ENCODE data around the gene GNA15.

The GNA15 gene

DNA sequence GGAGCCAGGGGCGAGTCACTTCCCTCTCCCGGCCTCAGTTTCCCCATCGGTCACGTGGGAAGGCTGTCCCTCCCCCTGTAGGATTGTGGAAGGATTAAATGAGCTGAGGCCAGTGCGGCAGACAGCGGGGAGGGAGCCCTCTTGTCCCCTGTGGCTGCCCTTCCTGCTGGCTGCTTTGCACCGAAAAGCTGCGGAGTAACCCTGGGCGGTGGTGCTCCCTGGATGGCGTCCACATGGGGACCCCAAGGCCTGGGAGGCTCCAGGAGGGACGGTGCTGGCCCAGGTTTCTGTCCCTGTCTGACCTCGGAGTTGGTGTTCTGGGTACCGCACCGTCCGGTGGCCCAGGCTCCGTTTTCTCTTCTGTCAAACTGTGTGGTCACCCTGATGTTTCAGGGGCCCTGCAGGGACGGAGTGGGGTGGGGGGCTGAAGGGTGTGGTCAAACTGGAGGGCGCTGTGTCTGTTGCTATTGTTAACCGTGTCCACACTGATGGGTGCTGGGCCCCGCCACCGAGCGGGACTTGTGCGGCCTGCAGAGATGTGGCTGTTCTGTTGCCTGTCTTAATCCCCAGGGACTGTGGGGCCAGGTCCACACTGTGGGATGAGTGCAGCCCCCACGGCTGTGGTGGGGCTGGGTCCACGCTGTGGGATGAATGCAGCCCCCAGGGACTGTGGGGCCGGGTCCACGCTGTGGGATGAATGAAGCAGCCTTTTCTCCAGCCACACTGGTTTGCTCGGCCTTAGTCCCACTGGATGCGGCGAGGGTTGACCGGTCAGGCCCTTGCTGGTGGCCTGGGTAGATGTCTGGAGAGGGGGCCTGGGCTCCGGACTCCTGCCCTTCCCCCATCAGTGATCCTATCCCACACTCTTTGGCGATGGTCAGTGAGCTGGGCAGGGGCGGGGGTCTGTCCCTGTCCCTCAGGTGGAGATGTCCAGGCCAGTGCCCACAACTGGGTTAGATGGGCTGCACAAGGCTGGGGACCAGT is 34.8 kb upstream of the GNA15 start:
- intact Hi-C loops (cut with micrococcal nuclease) = no loop called here
- peaks cover 80% of the 10 kb centered on the region for H3K27me3 Mint-ChIP-seq

DNA sequence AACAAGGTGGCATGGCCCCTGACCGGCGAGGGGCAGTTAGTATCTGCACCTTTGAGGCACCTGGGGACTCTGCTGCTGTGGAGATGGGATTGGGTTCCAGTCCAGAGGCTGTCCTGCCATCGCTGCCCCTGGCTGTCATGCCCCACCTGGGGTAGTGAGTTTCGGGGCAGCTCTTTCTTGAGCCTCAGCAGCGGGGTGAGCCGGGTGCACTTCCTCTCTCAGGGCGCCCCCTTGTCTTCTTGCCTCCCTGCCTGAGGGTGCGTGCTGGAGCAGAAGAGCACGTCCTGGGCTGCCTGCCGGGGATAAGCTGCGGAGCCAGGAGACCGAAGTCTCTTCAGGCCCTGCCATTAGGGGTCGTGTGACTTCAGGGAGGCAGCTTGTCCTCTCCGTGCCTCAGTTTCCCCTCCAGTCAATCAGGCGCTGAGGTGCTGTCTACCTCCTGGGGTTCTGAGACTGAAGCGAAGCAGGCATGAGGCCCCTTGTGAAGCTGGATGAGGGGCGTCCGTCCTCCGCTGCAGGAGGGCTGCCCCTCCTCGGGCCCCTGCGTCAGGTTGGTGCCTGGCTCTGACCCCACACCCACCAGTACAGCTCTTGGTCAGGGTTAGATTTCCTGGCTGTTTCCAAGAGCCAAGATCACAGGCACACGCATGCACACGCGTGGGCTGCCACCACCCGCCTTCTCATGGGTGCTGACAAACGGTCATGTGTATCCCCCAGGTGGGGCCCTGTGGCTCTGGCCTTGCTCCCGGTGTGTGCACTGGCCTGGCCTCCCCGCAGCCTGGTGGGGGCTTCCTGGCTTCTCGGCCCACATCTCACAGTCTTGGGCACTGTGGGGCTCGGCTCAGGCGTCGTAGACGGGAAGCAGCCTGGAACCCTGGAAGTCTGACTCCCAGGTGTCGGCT is 33.3 kb upstream of the GNA15 start:
- peaks cover 65% of the 10 kb centered on the region for H3K27me3 Mint-ChIP-seq
- H3K4me3 Mint-ChIP-seq = no peak overlapping the region
- H3K27ac Mint-ChIP-seq = no peak overlapping the region
- H3K36me3 Mint-ChIP-seq (ENCODE audit: low read depth) = no peaks in the 10 kb centered on the region
- H3K4me1 Mint-ChIP-seq (ENCODE audit: low read depth) = peaks cover 20% of the 10 kb centered on the region
- no peaks in the 10 kb centered on the region for H3K9me3 Mint-ChIP-seq
- intact Hi-C loops (cut with micrococcal nuclease) = no loop called here

More for the DNA sequence above, 34.8 kb upstream of the GNA15 start:
- H3K9me3 Mint-ChIP-seq = no peaks in the 10 kb centered on the region
- H3K27ac Mint-ChIP-seq = no peak overlapping the region
- H3K4me1 Mint-ChIP-seq (ENCODE audit: low read depth) = peaks cover 26% of the 10 kb centered on the region
- no peaks in the 10 kb centered on the region for H3K36me3 Mint-ChIP-seq (ENCODE audit: low read depth)
- H3K4me3 Mint-ChIP-seq = no peak overlapping the region

DNA sequence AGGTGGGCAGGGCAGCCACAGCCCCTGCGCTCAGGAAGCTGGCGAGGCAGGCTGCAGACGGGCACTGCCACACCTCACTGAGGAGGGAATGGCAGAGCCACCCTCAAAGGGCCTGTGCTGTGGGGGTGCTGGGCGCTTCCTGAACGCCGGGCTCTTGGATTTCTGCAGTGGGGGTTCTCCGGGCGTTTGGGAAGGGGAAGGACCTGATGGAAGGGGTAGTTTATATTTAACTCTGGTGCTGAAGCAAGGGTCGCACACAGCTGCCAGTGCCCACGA is 31.2 kb upstream of the GNA15 start:
- no peak overlapping the region for H3K27ac Mint-ChIP-seq
- peaks cover 26% of the 10 kb centered on the region for H3K4me1 Mint-ChIP-seq (ENCODE audit: low read depth)
- peaks cover 56% of the 10 kb centered on the region for H3K27me3 Mint-ChIP-seq
- intact Hi-C loops (cut with micrococcal nuclease) = loop anchor here (1.0 to 2.0 kb wide), 2 partner anchors 28 to 142 kb away; no protein-coding TSS in a partner anchor
- no peak overlapping the region for H3K4me3 Mint-ChIP-seq
- H3K36me3 Mint-ChIP-seq (ENCODE audit: low read depth) = no peaks in the 10 kb centered on the region
- H3K9me3 Mint-ChIP-seq = no peaks in the 10 kb centered on the region

DNA sequence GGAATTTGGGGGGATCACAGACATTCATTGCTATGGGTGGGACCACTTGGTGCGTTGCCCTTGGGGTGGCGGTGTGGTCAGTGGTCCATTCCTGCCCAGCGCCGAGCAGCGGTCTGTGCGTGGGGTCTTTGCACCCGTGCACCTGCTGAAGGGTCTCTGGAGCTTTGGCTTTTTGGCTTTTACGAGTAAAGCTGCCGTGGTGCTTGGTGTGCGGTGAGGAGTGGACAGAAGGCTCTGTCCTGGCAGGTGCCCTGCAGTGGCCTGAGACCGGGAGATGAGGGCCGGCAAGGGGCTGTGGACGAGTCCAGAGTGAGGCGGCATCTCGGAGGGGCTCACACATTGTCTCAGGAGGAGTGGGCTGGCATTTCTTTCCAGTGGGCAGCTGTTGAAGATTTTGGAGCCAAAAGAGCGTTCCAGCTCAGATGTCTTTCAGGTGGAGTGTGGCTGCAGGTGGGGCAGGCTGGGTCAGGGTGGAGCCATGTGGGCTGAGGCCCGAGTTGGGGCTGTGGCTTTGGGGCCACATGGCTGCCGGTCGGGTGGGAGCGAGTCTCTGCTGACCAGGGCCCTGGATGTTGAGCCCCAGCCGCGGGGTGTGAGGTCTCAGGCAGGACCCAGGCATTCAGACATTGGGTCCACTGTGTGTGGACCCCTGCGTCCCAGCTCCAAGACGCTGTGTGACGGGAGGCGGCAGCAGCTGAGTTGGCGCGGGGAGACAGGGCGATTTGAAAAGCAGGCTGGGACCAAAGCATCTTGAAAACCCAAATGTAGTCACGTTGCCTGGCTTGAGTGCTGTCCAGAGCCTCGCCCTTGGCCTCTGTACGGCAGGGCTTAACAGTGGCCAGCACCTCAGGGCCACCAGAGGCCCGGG is 30.0 kb upstream of the GNA15 start:
- Mint-ChIP-seq H3K4me1 (ENCODE audit: low read depth) (peaks cover 26% of the 10 kb centered on the region), H3K36me3 (ENCODE audit: low read depth) (no peaks in the 10 kb centered on the region), H3K4me3 (no peak overlapping the region), H3K27me3 (peaks cover 45% of the 10 kb centered on the region), H3K9me3 (no peaks in the 10 kb centered on the region), H3K27ac (no peak overlapping the region)
- intact Hi-C loops (cut with micrococcal nuclease) = loop anchor here (2.0 kb wide), 1 partner anchor 29 kb away; no protein-coding TSS in a partner anchor

DNA sequence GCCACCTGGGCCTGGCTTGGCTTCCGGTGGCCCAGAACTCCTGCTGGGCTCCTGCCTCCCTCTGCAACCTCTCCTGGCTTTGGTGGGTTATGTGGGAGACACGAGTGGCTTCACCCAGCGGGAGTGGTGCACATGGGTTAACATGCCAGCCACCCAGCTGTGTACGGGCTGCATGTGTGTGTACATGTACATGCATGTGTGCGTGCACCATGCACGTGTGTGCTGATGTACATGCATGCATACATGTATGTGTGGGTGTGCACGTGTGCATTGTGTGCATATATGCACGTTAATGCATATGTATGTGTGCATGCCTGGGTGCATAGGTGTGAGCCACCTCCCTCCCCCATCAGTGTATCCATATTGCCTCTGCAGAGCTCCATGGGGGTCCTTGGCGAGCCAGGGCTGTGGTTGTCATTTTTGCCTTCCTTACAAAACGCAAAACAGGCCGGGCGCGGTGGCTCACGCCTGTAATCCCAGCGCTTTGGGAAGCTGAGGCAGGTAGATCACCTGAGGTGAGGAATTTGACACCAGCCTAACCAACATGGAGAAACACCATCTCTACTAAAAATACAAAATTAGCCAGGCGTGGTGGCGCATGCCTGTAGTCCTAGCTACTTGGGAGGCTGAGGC is 29.2 kb upstream of the GNA15 start:
- Mint-ChIP-seq H3K27ac (no peak overlapping the region), H3K27me3 (peaks cover 37% of the 10 kb centered on the region), H3K36me3 (ENCODE audit: low read depth) (no peaks in the 10 kb centered on the region), H3K9me3 (no peaks in the 10 kb centered on the region), H3K4me3 (no peak overlapping the region), H3K4me1 (ENCODE audit: low read depth) (peaks cover 26% of the 10 kb centered on the region)
- intact Hi-C loops (cut with micrococcal nuclease) = no loop called here

DNA sequence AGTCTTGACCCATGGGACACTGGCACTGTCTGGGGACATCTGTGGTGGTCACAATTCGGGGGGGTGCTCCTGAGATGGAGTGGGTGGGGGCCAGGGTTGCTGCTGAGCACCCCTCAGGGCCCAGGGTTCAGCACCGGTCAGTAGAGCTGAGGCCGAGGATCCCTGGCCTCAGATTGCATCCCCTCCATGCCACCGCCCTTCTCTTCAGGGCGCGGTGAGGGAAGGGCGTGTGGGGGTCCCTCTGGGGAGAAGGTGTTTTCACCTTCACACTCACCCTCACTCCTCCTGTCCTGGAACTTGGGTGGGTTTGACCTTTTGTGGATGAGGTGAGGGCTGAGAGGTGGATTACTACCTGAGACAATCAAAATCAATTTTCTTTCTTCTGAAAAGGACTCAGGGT is 28.2 kb upstream of the GNA15 start:
- Mint-ChIP-seq H3K36me3 (ENCODE audit: low read depth) (no peaks in the 10 kb centered on the region), H3K27ac (no peak overlapping the region), H3K9me3 (no peaks in the 10 kb centered on the region), H3K4me1 (ENCODE audit: low read depth) (peaks cover 26% of the 10 kb centered on the region), H3K27me3 (peaks cover 32% of the 10 kb centered on the region), H3K4me3 (no peak overlapping the region)
- intact Hi-C loops (cut with micrococcal nuclease) = no loop called here

DNA sequence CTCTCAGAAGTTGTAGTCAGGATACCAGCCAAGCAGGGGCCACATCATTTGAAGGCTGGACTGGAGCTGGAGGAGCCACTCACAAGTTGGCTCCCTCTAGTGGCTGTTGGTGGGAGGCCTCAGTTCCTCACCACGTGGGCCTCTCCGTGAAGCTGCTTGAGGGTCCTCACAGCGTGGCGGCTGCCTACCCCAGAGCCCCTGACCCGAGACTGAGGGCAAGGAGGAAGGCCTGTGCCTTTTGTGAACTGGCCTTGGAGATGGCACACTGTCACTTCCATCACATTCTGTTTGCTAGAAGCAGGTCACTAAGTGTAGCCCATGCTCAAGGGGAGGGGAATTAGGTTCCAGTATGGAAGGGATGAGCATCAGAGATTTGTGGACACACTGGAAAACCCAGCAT is 27.1 kb upstream of the GNA15 start:
- Mint-ChIP-seq H3K9me3 (no peaks in the 10 kb centered on the region), H3K27me3 (peaks cover 31% of the 10 kb centered on the region), H3K4me1 (ENCODE audit: low read depth) (peaks cover 24% of the 10 kb centered on the region), H3K36me3 (ENCODE audit: low read depth) (peaks cover 4% of the 10 kb centered on the region), H3K27ac (peak overlapping the region; percentile 40), H3K4me3 (no peak overlapping the region)
- intact Hi-C loops (cut with micrococcal nuclease) = no loop called here

DNA sequence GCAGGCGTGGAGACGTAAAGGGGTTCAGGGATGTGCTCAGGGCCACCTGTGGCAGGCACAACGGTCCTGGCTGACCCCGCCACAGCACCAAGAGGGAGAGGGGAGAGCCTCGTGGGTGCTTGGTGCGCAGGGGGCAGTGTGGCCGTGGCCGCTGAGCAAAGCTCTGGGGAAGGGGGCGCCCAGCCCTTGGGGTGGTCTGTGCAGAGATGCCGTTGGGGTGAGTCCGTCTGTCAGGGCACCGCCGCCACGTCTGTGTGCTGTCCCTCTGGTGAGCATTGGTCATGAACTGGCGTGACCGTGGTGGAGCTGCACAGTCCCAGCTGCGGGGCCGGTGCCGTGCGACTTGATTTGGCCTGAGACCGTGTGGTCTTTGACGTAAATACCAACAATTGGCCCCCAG is 26.3 kb upstream of the GNA15 start:
- H3K4me3 Mint-ChIP-seq = no peak overlapping the region
- peaks cover 7% of the 10 kb centered on the region for H3K36me3 Mint-ChIP-seq (ENCODE audit: low read depth)
- H3K27me3 Mint-ChIP-seq = peaks cover 27% of the 10 kb centered on the region
- peaks cover 17% of the 10 kb centered on the region for H3K4me1 Mint-ChIP-seq (ENCODE audit: low read depth)
- H3K9me3 Mint-ChIP-seq = no peaks in the 10 kb centered on the region
- no peak overlapping the region for H3K27ac Mint-ChIP-seq
- intact Hi-C loops (cut with micrococcal nuclease) = no loop called here

DNA sequence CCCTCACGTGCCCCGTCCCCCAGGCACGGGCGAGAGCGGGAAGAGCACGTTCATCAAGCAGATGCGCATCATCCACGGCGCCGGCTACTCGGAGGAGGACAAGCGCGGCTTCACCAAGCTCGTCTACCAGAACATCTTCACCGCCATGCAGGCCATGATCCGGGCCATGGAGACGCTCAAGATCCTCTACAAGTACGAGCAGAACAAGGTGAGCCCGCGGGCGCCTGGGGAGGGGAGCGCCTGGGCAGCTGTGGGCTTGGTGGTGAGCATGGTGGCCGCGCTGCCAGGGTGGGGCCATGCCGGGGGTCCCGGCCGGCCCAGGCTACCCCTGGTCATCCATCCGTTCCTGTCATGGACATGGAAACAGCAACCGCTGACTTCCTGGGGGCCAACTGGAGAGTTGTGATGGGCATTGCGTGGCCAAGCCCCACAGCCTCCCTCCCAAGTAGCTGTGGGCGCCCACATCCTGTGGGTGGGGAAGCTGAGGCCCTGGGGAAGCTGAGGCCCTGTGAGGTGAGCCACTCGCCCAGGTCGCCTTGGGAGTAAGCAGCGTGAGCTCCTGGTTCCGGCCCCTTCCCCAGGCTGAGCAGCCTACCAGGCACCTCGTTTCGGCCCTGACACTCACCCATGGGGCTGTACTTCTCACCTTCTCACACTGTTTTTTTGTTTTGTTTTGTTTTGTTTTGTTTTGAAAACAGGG is 25.6 kb upstream of the GNA15 start:
- H3K27me3 Mint-ChIP-seq = peaks cover 23% of the 10 kb centered on the region
- H3K4me1 Mint-ChIP-seq (ENCODE audit: low read depth) = peaks cover 15% of the 10 kb centered on the region
- H3K27ac Mint-ChIP-seq = no peak overlapping the region
- H3K36me3 Mint-ChIP-seq (ENCODE audit: low read depth) = peaks cover 7% of the 10 kb centered on the region
- no peak overlapping the region for H3K4me3 Mint-ChIP-seq
- intact Hi-C loops (cut with micrococcal nuclease) = no loop called here
- H3K9me3 Mint-ChIP-seq = no peaks in the 10 kb centered on the region

DNA sequence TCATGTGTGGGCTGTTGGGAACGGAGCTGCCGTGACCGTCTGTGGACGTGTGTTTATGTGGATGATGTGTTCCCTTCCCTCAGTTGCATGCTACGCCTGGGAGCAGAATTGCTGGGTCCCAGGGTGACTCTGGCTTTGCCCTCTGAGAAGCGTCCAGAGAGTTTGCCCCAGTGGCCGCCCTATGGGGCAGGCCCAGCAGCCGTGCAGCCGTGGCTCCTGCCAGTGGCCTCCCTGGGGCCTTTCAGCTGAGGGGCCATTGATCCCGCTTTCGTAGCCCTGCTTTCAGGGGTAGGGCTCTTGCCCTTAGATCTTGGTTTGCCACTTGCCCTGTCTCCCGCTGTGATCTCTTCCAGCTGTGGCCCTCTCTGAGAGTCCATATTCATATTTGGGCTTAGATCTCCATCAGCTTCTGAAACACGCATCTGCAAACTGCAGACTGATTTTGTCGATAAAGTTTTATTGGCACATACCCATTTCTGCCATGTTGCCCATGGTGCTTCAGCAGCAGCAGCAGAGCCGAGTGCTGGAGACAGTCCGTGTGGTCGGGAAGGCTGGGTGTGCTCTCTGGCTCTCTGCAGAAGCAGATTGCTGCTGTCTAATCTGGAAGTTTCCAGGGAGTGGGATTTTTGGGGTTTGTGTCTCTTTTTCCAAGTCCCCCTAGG is 24.1 kb upstream of the GNA15 start:
- intact Hi-C loops (cut with micrococcal nuclease) = no loop called here
- Mint-ChIP-seq H3K36me3 (ENCODE audit: low read depth) (peaks cover 7% of the 10 kb centered on the region), H3K4me3 (no peak overlapping the region), H3K27me3 (peaks cover 17% of the 10 kb centered on the region), H3K4me1 (ENCODE audit: low read depth) (peaks cover 15% of the 10 kb centered on the region), H3K27ac (no peak overlapping the region), H3K9me3 (no peaks in the 10 kb centered on the region)

DNA sequence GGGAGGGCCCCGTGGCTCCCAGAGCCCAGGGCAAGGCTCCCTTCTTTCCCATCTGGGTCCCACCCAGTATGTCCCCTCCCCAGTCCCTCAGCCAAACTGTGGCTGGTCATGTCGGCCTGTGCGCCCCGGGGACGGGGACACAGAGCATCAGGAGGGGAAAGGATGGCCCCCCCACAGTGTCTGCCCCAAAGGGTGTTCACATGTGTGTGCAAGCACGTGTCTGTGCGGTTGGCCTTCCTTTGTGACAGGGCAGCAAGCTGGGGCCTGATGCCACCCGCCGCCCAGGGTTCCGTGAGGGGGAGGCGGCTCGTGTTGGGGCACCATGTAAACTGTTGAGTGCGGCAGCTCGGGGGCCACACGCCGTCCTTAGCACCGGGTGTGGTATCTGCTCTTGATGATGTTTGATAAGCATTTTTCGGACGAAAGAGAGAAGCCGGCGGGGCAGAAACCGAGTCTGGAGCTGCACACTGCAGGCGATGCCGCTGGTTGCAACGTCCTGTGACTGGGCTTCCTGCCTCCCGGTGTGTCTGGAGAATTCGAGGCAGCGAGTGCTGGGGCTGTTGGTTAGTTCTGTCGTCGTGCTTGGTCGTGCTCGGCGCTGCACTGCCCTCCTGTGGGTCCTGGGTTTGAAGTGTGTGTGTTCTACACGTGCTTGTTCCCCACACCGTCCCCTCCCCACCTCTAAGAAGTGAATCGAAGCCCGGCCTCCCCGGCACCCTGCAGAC is 23.3 kb upstream of the GNA15 start:
- intact Hi-C loops (cut with micrococcal nuclease) = no loop called here
- peaks cover 17% of the 10 kb centered on the region for H3K27me3 Mint-ChIP-seq
- H3K4me3 Mint-ChIP-seq = no peak overlapping the region
- peaks cover 15% of the 10 kb centered on the region for H3K4me1 Mint-ChIP-seq (ENCODE audit: low read depth)
- no peaks in the 10 kb centered on the region for H3K9me3 Mint-ChIP-seq
- H3K27ac Mint-ChIP-seq = no peak overlapping the region
- H3K36me3 Mint-ChIP-seq (ENCODE audit: low read depth) = peaks cover 7% of the 10 kb centered on the region
